GM23338 (cell line): Measurements from ENCODE around the gene SNX9. TPM values are rescaled to one million over a fixed set of nuclear protein-coding genes. Genes with fewer than 3 reads are reported as not detected.

Source experiments
- ATAC-seq: fragments of 200-7000 bp; cut with Tn5 transposase; 3 replicates; pipeline ENCODE4 v1.9.1; 2020
- DNase-seq: peaks from one replicate; pipeline ENCODE4 v3.0.0-alpha.2; 2015; ENCODE audit warnings: low spot score
- H2AFZ ChIP-seq: fragments of 200-600 bp; sonication (generic); 2 replicates; pipeline ENCODE4 v1.8.0; 2016; ENCODE audit warnings: antibody characterized with exemption, mild to moderate bottlenecking, moderate library complexity
- H3F3A ChIP-seq: fragments of 200-600 bp; sonication (generic); replicated peaks from 2 replicates; pipeline ENCODE4 v1.8.0; 2017; ENCODE audit warnings: antibody characterized with exemption, mixed run types, low read depth
- H3K27ac ChIP-seq: fragments of 200-600 bp; sonication (generic); 2 replicates; pipeline ENCODE4 v1.6.1; 2016; ENCODE audit warnings: low read depth
- H3K27me3 ChIP-seq: fragments of 200-600 bp; sonication (generic); 2 replicates; pipeline ENCODE4 v1.8.0; 2016; ENCODE audit warnings: mild to moderate bottlenecking, mixed run types, moderate library complexity; ENCODE audit not compliant: insufficient read depth
- H3K36me3 ChIP-seq: fragments of 200-600 bp; sonication (generic); 2 replicates; pipeline ENCODE4 v1.8.0; 2016; ENCODE audit warnings: mild to moderate bottlenecking; ENCODE audit not compliant: insufficient read depth
- H3K4me1 ChIP-seq: fragments of 200-600 bp; sonication (generic); 2 replicates; pipeline ENCODE4 v1.8.0; 2016; ENCODE audit warnings: mild to moderate bottlenecking, moderate library complexity; ENCODE audit not compliant: insufficient read depth
- H3K4me2 ChIP-seq: fragments of 200-600 bp; sonication (generic); 2 replicates; pipeline ENCODE4 v1.7.1; 2017; ENCODE audit warnings: mixed run types
- H3K4me3 ChIP-seq: fragments of 200-600 bp; sonication (generic); 2 replicates; pipeline ENCODE4 v1.6.1; 2016; ENCODE audit warnings: mixed run types
- H3K79me2 ChIP-seq: fragments of 200-600 bp; sonication (generic); replicated peaks from 2 replicates; pipeline ENCODE4 v1.8.0; 2017; ENCODE audit warnings: mild to moderate bottlenecking; ENCODE audit not compliant: insufficient read depth
- H3K9me2 ChIP-seq: fragments of 200-600 bp; sonication (generic); 2 replicates; pipeline ENCODE4 v1.8.0; 2017; ENCODE audit not compliant: insufficient read depth
- H4K20me1 ChIP-seq: fragments of 200-600 bp; sonication (generic); replicated peaks from 2 replicates; pipeline ENCODE4 v1.8.0; 2017; ENCODE audit warnings: mild to moderate bottlenecking; ENCODE audit not compliant: insufficient read depth
- H3K27ac Mint-ChIP-seq: 2 replicates; pipeline ENCODE4 v1.8.0; 2020; ENCODE audit warnings: inconsistent platforms, mild to moderate bottlenecking, moderate library complexity, mixed read lengths
- H3K27me3 Mint-ChIP-seq: 3 replicates; pipeline ENCODE4 v1.8.0; 2022; ENCODE audit warnings: low read depth, mild to moderate bottlenecking, moderate library complexity, mixed read lengths, inconsistent platforms; ENCODE audit not compliant: insufficient read depth, poor library complexity
- H3K36me3 Mint-ChIP-seq: 3 replicates; pipeline ENCODE4 v1.8.0; 2021; ENCODE audit warnings: low read depth, mild to moderate bottlenecking, inconsistent platforms, moderate library complexity, mixed read lengths
- H3K4me1 Mint-ChIP-seq: 3 replicates; pipeline ENCODE4 v1.8.0; 2020; ENCODE audit warnings: mild to moderate bottlenecking, inconsistent platforms, mixed read lengths
- H3K4me3 Mint-ChIP-seq: 3 replicates; pipeline ENCODE4 v1.8.0; 2021; ENCODE audit warnings: moderate library complexity, mild to moderate bottlenecking, inconsistent platforms, mixed read lengths
- H3K9me3 Mint-ChIP-seq: 3 replicates; pipeline ENCODE4 v1.8.0; 2020; ENCODE audit warnings: moderate library complexity, mild to moderate bottlenecking, inconsistent platforms, mixed read lengths
- CREB1 ChIP-seq: fragments of 250-450 bp; sonication (Bioruptor Pico); IDR thresholded peaks from 2 replicates; pipeline ENCODE4 v1.5.0; 2020; ENCODE audit warnings: low read depth, mild to moderate bottlenecking, moderate library complexity
- EZH2 ChIP-seq: fragments of 200-600 bp; sonication (generic); IDR thresholded peaks from one replicate; pipeline ENCODE4 v1.8.0; 2017; ENCODE audit warnings: antibody characterized with exemption, mild to moderate bottlenecking, low read depth; ENCODE audit not compliant: unreplicated experiment
- EZH2phosphoT487 ChIP-seq: fragments of 200-600 bp; sonication (generic); IDR thresholded peaks from one replicate; pipeline ENCODE4 v1.8.1; 2018; ENCODE audit warnings: antibody characterized with exemption; ENCODE audit not compliant: unreplicated experiment
- JUNB ChIP-seq: IDR thresholded peaks from one replicate; pipeline ENCODE4 v1.6.1; 2016; ENCODE audit warnings: antibody characterized with exemption; ENCODE audit not compliant: unreplicated experiment
- NANOG ChIP-seq: IDR thresholded peaks from 2 replicates; pipeline ENCODE4 v1.6.1; 2016; ENCODE audit warnings: antibody characterized with exemption, borderline replicate concordance
- POLR2AphosphoS5 ChIP-seq: IDR thresholded peaks from 2 replicates; pipeline ENCODE4 v1.6.1; 2016; ENCODE audit warnings: antibody characterized with exemption, low read depth
- STAT1 ChIP-seq: IDR thresholded peaks from one replicate; pipeline ENCODE4 v1.6.1; 2016; ENCODE audit warnings: antibody characterized with exemption; ENCODE audit not compliant: unreplicated experiment
- ZNF114 ChIP-seq: fragments of 250-450 bp; sonication (Bioruptor Pico); IDR thresholded peaks from 2 replicates; pipeline ENCODE4 v1.5.0; 2020; ENCODE audit warnings: mild to moderate bottlenecking, moderate library complexity
- ZNF331 ChIP-seq: fragments of 250-450 bp; sonication (Bioruptor Pico); IDR thresholded peaks from 2 replicates; pipeline ENCODE4 v1.5.0; 2020; ENCODE audit warnings: low read depth, mild to moderate bottlenecking, moderate library complexity
- polyA plus RNA-seq: library from polyadenylated mRNA; unstranded; fragments of >200 nt; fragmentation: Nextera tagmentation; extraction: Ambion mirVana; gene quantifications from 2 replicates; pipeline ENCODE4 v1.2.1, GENCODE V29; 2016
- total RNA-seq: library from RNA; depleted of rRNA; stranded (reverse); fragments of >200 nt; shearing (Covaris generic); gene quantifications from 2 replicates; pipeline ENCODE4 v1.2.3, GENCODE V29; 2014
- TF ChIP-seq, protein P1 (sequence below), 2 experiments: fragments of 200-600 bp in 1 of 2; sonication (generic) in 1 of 2; conservative IDR thresholded peaks; 2 replicates each; pipeline versions ENCODE4 v1.5.1 to v1.6.1; 2016 to 2017; ENCODE audit warnings: antibody characterized with exemption in 2 of 2, low read depth in 2 of 2, mild to moderate bottlenecking in 2 of 2, moderate library complexity in 1 of 2
- TF ChIP-seq, protein P2 (sequence below): IDR thresholded peaks from 2 replicates; pipeline ENCODE4 v1.6.1; 2016; ENCODE audit warnings: antibody characterized with exemption
- TF ChIP-seq, protein P3 (sequence below): fragments of 250-450 bp; sonication (Bioruptor Pico); IDR thresholded peaks from 2 replicates; pipeline ENCODE4 v1.5.0; 2020; ENCODE audit warnings: mild to moderate bottlenecking, moderate library complexity
- TF ChIP-seq, protein P4 (sequence below): IDR thresholded peaks from one replicate; pipeline ENCODE4 v1.6.1; 2018; ENCODE audit warnings: antibody characterized with exemption; ENCODE audit not compliant: unreplicated experiment

The SNX9 gene
- total and polyA plus RNA-seq, 2 experiments from 2014 or later: 18.4 to 23.3 TPM

DNA sequence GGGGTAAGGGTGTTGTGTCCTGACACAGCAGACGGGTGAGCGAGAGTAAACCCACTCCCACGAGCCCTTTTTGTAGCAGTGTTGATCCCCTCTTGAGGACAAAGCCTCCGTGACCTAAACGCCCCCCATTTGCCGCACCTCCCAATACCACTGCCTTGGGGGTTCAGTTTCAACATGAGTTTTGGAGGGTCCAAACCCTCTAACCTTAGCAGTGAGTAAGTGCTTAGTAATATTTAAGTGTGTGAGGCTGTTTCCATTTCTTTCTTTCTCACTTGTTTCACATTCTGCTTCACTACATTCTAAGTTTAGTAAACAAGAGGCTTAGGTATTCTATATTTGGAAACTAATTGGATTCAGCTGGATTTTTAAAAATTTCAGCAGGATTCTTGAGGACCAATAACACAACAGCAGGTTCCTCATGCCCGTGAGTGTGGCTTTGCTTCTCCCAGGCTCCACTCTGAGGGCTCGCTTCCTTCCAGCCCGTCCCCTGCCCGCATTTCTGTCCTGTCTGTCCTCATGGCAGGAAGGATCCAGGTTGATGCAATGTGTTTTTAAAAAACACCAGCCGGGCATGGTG, 41.2 kb downstream of the SNX9 start:
- DNase-seq (no peak), ATAC-seq (no peak)
- no peaks in the 10 kb centered on the region; the same call in 1 of the 2 replicates for H3K36me3 ChIP-seq
- no peak overlapping the region for H3K4me2 ChIP-seq
- Mint-ChIP-seq H3K27me3 (peaks cover 1% of the 10 kb centered on the region), H3K9me3 (no peaks in the 10 kb centered on the region), H3K36me3 (no peaks in the 10 kb centered on the region), H3K4me1 (peaks cover 33% of the 10 kb centered on the region), H3K4me3 (no peak overlapping the region), H3K27ac (no peak overlapping the region)
- no peak overlapping the region for H3K27ac ChIP-seq
- no peaks in the 10 kb centered on the region for H3K27me3 ChIP-seq
- peaks cover 3% of the 10 kb centered on the region; the same call in 1 of the 2 replicates for H4K20me1 ChIP-seq
- peaks cover 80% of the 10 kb centered on the region for H3K79me2 ChIP-seq
- no peak overlapping the region for H3K4me3 ChIP-seq
- H3K4me1 ChIP-seq: peaks cover 18% of the 10 kb centered on the region
- no peak overlapping the region for H2AFZ ChIP-seq
- H3K9me2 ChIP-seq: no peaks in the 10 kb centered on the region
- H3F3A ChIP-seq: no peaks in the 10 kb centered on the region
- TF ChIP-seq, protein P1, sequence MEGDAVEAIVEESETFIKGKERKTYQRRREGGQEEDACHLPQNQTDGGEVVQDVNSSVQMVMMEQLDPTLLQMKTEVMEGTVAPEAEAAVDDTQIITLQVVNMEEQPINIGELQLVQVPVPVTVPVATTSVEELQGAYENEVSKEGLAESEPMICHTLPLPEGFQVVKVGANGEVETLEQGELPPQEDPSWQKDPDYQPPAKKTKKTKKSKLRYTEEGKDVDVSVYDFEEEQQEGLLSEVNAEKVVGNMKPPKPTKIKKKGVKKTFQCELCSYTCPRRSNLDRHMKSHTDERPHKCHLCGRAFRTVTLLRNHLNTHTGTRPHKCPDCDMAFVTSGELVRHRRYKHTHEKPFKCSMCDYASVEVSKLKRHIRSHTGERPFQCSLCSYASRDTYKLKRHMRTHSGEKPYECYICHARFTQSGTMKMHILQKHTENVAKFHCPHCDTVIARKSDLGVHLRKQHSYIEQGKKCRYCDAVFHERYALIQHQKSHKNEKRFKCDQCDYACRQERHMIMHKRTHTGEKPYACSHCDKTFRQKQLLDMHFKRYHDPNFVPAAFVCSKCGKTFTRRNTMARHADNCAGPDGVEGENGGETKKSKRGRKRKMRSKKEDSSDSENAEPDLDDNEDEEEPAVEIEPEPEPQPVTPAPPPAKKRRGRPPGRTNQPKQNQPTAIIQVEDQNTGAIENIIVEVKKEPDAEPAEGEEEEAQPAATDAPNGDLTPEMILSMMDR (conservative IDR thresholded peaks at IDR 0.05; ENCODE audit: low read depth in 2 of 2): no peak
- TF ChIP-seq, protein P2, sequence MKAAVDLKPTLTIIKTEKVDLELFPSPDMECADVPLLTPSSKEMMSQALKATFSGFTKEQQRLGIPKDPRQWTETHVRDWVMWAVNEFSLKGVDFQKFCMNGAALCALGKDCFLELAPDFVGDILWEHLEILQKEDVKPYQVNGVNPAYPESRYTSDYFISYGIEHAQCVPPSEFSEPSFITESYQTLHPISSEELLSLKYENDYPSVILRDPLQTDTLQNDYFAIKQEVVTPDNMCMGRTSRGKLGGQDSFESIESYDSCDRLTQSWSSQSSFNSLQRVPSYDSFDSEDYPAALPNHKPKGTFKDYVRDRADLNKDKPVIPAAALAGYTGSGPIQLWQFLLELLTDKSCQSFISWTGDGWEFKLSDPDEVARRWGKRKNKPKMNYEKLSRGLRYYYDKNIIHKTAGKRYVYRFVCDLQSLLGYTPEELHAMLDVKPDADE: no peak
- TF ChIP-seq NANOG (no peak), JUNB (no peak), POLR2AphosphoS5 (no peak), EZH2phosphoT487 (no peak), STAT1 (no peak), ZNF331 (CRISPR knock-in tag) (no peak), ZNF114 (CRISPR knock-in tag) (no peak), EZH2 (no peak), CREB1 (no peak)
- TF ChIP-seq, protein P3, sequence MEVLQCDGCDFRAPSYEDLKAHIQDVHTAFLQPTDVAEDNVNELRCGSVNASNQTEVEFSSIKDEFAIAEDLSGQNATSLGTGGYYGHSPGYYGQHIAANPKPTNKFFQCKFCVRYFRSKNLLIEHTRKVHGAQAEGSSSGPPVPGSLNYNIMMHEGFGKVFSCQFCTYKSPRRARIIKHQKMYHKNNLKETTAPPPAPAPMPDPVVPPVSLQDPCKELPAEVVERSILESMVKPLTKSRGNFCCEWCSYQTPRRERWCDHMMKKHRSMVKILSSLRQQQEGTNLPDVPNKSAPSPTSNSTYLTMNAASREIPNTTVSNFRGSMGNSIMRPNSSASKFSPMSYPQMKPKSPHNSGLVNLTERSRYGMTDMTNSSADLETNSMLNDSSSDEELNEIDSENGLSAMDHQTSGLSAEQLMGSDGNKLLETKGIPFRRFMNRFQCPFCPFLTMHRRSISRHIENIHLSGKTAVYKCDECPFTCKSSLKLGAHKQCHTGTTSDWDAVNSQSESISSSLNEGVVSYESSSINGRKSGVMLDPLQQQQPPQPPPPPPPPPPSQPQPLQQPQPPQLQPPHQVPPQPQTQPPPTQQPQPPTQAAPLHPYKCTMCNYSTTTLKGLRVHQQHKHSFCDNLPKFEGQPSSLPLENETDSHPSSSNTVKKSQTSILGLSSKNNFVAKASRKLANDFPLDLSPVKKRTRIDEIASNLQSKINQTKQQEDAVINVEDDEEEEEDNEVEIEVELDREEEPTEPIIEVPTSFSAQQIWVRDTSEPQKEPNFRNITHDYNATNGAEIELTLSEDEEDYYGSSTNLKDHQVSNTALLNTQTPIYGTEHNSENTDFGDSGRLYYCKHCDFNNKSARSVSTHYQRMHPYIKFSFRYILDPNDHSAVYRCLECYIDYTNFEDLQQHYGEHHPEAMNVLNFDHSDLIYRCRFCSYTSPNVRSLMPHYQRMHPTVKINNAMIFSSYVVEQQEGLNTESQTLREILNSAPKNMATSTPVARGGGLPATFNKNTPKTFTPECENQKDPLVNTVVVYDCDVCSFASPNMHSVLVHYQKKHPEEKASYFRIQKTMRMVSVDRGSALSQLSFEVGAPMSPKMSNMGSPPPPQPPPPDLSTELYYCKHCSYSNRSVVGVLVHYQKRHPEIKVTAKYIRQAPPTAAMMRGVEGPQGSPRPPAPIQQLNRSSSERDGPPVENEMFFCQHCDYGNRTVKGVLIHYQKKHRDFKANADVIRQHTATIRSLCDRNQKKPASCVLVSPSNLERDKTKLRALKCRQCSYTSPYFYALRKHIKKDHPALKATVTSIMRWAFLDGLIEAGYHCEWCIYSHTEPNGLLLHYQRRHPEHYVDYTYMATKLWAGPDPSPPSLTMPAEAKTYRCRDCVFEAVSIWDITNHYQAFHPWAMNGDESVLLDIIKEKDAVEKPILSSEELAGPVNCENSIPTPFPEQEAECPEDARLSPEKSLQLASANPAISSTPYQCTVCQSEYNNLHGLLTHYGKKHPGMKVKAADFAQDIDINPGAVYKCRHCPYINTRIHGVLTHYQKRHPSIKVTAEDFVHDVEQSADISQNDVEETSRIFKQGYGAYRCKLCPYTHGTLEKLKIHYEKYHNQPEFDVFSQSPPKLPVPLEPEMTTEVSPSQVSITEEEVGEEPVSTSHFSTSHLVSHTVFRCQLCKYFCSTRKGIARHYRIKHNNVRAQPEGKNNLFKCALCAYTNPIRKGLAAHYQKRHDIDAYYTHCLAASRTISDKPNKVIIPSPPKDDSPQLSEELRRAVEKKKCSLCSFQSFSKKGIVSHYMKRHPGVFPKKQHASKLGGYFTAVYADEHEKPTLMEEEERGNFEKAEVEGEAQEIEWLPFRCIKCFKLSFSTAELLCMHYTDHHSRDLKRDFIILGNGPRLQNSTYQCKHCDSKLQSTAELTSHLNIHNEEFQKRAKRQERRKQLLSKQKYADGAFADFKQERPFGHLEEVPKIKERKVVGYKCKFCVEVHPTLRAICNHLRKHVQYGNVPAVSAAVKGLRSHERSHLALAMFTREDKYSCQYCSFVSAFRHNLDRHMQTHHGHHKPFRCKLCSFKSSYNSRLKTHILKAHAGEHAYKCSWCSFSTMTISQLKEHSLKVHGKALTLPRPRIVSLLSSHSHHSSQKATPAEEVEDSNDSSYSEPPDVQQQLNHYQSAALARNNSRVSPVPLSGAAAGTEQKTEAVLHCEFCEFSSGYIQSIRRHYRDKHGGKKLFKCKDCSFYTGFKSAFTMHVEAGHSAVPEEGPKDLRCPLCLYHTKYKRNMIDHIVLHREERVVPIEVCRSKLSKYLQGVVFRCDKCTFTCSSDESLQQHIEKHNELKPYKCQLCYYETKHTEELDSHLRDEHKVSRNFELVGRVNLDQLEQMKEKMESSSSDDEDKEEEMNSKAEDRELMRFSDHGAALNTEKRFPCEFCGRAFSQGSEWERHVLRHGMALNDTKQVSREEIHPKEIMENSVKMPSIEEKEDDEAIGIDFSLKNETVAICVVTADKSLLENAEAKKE (CRISPR knock-in tag): no peak
- TF ChIP-seq, protein P4, sequence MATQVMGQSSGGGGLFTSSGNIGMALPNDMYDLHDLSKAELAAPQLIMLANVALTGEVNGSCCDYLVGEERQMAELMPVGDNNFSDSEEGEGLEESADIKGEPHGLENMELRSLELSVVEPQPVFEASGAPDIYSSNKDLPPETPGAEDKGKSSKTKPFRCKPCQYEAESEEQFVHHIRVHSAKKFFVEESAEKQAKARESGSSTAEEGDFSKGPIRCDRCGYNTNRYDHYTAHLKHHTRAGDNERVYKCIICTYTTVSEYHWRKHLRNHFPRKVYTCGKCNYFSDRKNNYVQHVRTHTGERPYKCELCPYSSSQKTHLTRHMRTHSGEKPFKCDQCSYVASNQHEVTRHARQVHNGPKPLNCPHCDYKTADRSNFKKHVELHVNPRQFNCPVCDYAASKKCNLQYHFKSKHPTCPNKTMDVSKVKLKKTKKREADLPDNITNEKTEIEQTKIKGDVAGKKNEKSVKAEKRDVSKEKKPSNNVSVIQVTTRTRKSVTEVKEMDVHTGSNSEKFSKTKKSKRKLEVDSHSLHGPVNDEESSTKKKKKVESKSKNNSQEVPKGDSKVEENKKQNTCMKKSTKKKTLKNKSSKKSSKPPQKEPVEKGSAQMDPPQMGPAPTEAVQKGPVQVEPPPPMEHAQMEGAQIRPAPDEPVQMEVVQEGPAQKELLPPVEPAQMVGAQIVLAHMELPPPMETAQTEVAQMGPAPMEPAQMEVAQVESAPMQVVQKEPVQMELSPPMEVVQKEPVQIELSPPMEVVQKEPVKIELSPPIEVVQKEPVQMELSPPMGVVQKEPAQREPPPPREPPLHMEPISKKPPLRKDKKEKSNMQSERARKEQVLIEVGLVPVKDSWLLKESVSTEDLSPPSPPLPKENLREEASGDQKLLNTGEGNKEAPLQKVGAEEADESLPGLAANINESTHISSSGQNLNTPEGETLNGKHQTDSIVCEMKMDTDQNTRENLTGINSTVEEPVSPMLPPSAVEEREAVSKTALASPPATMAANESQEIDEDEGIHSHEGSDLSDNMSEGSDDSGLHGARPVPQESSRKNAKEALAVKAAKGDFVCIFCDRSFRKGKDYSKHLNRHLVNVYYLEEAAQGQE: no peak
